GM12874 (cell line): ENCODE data around the gene HSD11B1.

Source experiments
- CTCF ChIP-seq: IDR thresholded peaks from 2 replicates; pipeline ENCODE4 v1.5.1; 2011; ENCODE audit warnings: low read depth, mild to moderate bottlenecking, control low read depth, low read length, moderate library complexity; ENCODE audit not compliant: insufficient read depth

The HSD11B1 gene

DNA sequence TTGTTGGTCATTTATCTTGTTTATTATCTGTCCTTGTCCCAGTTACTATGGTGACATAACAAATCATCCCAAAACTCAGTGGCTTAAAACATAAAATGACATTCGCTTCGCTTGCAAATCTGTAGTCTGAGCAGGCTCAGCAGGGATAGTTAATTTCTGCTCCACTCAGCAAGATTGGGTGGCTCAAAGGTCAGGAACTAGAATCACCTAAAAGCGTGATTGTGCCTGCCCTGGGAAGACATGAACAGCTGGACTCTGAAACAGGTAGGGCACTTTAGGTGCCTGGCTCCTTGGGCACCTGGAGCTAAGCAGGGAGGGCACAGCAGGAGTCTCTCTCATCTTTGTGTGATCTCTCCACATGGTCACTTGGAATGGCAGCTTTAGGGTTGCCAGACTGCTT, 36.5 kb downstream of the HSD11B1 start:
- no peak for TF ChIP-seq CTCF

GRCh38 chr1:209741889-209742288, 37.2 kb downstream of the HSD11B1 start:
- TF ChIP-seq CTCF = no peak

DNA sequence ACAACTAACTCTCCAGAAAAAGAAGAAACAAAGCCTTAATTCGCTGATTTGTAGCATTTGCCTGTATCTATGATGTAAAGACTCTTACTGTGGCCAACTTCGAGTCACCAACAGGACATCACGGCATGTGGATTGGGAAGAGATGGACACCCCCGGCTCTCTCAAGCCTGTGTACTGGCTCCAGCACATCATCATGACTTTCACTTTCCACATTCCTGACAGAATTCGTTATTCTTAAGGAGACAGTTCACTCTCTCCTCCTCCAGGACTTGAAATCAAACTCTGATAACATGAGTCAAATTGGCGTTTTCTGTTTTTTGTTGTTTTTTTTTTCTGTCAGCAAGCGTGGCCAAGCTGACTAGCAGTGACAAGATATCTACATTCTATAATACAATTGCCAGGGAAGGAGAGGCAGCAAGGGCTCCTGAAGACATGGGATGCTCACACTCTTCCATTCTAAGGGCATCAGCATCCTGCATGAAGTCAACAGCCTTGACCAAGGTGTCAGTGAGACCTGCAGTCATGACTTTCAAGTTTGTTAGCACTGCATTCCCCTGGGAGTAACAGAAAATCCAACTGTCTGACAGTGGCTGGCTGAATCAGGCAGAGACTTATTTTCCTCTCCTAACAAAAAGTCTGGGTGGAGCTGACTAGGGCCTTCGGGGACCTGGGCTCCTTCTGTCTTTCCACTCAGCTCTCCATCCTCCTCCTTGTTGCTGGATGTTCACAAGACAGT, 37.9 kb downstream of the HSD11B1 start:
- TF ChIP-seq CTCF = no peak

GRCh38 chr1:209743145-209743482, 38.5 kb downstream of the HSD11B1 start:
- TF ChIP-seq CTCF = no peak

DNA sequence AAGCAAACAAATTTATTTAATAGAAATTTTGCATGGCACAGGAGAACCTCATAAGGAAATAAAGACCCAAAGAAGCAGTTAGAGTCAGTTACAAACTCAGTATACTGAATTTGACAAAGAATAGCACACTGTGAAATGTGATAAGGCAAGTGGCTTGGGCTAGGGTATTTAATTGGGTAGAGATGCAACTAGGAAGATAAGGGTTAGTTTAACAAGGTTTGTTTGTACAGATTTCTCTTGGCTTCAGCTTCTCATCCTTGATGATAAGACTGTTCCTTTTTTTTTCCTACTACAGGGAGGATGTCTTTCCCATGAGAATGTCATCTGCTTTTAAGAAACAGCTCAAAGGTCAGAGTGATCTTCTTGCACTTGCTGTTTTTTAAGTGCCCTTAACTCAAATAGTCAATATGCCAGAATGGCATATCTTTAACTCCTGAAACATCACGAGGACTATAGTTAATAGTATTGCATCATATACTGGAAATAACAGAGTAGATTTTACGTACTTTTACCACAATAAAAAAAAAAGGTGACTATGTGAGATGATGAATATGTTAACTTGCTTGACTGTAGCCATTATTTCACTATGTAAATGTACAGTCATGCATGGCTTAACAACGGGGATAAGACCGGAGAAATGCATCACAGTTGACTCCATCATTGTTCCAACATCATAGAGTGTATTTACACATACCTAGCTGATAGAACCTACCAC, 42.0 kb downstream of the HSD11B1 start:
- no peak for TF ChIP-seq CTCF

- peak; percentile 83; the same call in 1 of the 2 replicates for TF ChIP-seq CTCF
Observed at GRCh38 chr1:209747580-209748262, 43.1 kb downstream of the HSD11B1 start.

GRCh38 chr1:209748620-209749019, 44.0 kb downstream of the HSD11B1 start:
- 0 out of 2 replicates have a peak, but pooled peaks have one; percentile 8 for TF ChIP-seq CTCF
